Gastroesophageal sphincter (tissue), 4 donors: ENCODE data around the gene GLRX5. TPM values are rescaled to one million over a fixed set of nuclear protein-coding genes. Genes with fewer than 3 reads are reported as not detected.

Source experiments
- ATAC-seq: fragments of 150-250 bp; one replicate; pipeline ENCODE4 v1.9.1; 2016; ENCODE audit warnings: mild to moderate bottlenecking, moderate library complexity
- H3K27ac ChIP-seq, 4 donors: fragments of 200-600 bp; sonication (generic) in 3 of 4; 1 replicate in 3 of 4; 2 replicates in 1 of 4; pipeline ENCODE4 v1.5.1; 2016 to 2019
- H3K27me3 ChIP-seq: fragments of 200-600 bp; sonication (generic); one replicate; pipeline ENCODE4 v1.5.1; 2019
- H3K36me3 ChIP-seq, 2 donors: fragments of 200-600 bp; sonication (generic); one replicate each; pipeline ENCODE4 v1.5.1; 2019; ENCODE audit warnings: control low read depth in 1 of 2
- H3K4me1 ChIP-seq, 3 donors: fragments of 200-600 bp; sonication (generic); 1 replicate in 2 of 3; 2 replicates in 1 of 3; pipeline ENCODE4 v1.5.1; 2016 to 2019; ENCODE audit warnings: control low read depth in 2 of 3
- H3K4me3 ChIP-seq, 2 donors: fragments of 200-600 bp; sonication (generic); one replicate each; pipeline ENCODE4 v1.5.1; 2019; ENCODE audit warnings: mild to moderate bottlenecking in 1 of 2, moderate library complexity in 1 of 2
- H3K9me3 ChIP-seq, 3 donors: fragments of 200-600 bp; sonication (generic); one replicate each; pipeline ENCODE4 v1.5.1; 2017 to 2019; ENCODE audit warnings: control low read depth in 2 of 3
- EP300 ChIP-seq: sonication (generic); formaldehyde crosslinking; IDR thresholded peaks from one replicate; pipeline ENCODE4 v1.6.1; 2017; ENCODE audit warnings: antibody characterized with exemption, mild to moderate bottlenecking
- POLR2A ChIP-seq, 2 donors: fragments of 450-650 bp; IDR thresholded peaks; one replicate each; pipeline ENCODE4 v1.6.1; 2017; ENCODE audit warnings: antibody characterized with exemption in 2 of 2, mild to moderate bottlenecking in 2 of 2, moderate library complexity in 1 of 2
- POLR2AphosphoS5 ChIP-seq: sonication (generic); formaldehyde crosslinking; IDR thresholded peaks from one replicate; pipeline ENCODE4 v1.6.1; 2017; ENCODE audit warnings: antibody characterized with exemption
- WGBS, 2 donors: methylation state at CpG; one replicate each; pipeline ENCODE4 v1.1.5; 2018; ENCODE audit warnings: low coverage in 1 of 2; 5-methylcytosine and 5-hydroxymethylcytosine counted together
- total RNA-seq, 4 donors: library from RNA; depleted of rRNA; stranded (reverse); fragments of >200 nt; gene quantifications; one replicate each; pipeline ENCODE4 v1.1.0, GENCODE V29; 2016
- TF ChIP-seq, protein P1 (sequence below), 4 experiments: fragments of 200-600 bp in 2 of 4; fragments of 450-650 bp in 2 of 4; sonication (generic) in 1 of 4; IDR thresholded peaks; one replicate each; pipeline ENCODE4 v1.5.1; 2017 to 2019; ENCODE audit warnings: antibody characterized with exemption in 4 of 4, mild to moderate bottlenecking in 2 of 4, moderate library complexity in 2 of 4

GLRX5 gene
- total RNA-seq, 4 donors from 2014 or later = 30.5 to 50.5 (median 33.3) TPM

DNA sequence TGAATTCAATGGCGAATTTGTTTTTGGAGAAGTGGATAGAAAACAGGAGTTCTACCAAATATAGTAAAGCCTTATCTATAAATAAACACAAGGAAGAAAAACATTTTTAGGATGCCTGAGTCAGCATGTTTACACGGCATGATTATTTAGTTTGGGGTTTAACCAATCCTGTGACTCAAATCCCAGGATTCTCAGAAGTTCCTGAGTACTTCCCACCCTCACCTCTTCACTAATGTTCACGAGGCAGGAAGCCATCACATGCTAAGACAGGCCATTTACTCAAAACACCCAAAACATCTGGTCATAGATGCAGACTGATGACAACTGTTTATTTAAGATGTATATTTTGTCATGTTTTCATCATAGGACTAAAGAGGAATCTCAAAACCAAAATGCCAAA is 3.4 kb upstream of the GLRX5 start:
- peaks cover 0 to 4% of the 10 kb centered on the region in 2 donors for H3K36me3 ChIP-seq
- no peak overlapping the region for H3K27ac ChIP-seq
- no peaks in the 10 kb centered on the region for H3K9me3 ChIP-seq
- no peaks in the 10 kb centered on the region for H3K27me3 ChIP-seq
- peaks cover 0 to 68% (median 31%) of the 10 kb centered on the region in 3 donors for H3K4me1 ChIP-seq
- 28 to 52% methylated on average over 3 of the region's 3 CpGs for WGBS, 2 donors
- H3K4me3 ChIP-seq = no peak overlapping the region
- no peak for ATAC-seq
- no peak for TF ChIP-seq POLR2AphosphoS5
- TF ChIP-seq, protein P1, sequence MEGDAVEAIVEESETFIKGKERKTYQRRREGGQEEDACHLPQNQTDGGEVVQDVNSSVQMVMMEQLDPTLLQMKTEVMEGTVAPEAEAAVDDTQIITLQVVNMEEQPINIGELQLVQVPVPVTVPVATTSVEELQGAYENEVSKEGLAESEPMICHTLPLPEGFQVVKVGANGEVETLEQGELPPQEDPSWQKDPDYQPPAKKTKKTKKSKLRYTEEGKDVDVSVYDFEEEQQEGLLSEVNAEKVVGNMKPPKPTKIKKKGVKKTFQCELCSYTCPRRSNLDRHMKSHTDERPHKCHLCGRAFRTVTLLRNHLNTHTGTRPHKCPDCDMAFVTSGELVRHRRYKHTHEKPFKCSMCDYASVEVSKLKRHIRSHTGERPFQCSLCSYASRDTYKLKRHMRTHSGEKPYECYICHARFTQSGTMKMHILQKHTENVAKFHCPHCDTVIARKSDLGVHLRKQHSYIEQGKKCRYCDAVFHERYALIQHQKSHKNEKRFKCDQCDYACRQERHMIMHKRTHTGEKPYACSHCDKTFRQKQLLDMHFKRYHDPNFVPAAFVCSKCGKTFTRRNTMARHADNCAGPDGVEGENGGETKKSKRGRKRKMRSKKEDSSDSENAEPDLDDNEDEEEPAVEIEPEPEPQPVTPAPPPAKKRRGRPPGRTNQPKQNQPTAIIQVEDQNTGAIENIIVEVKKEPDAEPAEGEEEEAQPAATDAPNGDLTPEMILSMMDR (IDR thresholded peaks at IDR 0.05) = no peak
- TF ChIP-seq POLR2A (IDR thresholded peaks at IDR 0.05) = no peak
- no peak for TF ChIP-seq EP300

DNA sequence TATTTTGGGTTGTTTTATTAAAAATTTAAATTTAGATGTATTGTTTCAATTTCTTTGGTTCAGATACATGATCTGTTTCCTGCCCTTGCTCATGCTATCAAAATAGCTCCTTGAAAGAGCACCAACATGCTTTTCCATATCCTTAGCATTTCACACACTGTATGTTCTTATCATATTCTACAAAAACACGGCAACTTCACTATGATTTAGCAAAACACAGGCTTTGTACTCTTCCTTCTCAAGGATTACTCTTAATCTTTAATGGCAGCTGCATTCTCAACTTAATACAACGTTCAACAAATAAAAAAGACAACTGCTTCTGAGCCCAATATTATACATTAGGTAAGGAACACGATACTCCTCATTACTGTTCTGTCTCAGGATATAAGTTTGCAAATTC is 2.9 kb upstream of the GLRX5 start:
- H3K9me3 ChIP-seq = no peaks in the 10 kb centered on the region
- H3K27me3 ChIP-seq = no peaks in the 10 kb centered on the region
- TF ChIP-seq, protein P1 (IDR thresholded peaks at IDR 0.05) = no peak
- no peak for TF ChIP-seq POLR2AphosphoS5
- TF ChIP-seq POLR2A (IDR thresholded peaks at IDR 0.05) = no peak
- TF ChIP-seq EP300 = no peak
- H3K36me3 ChIP-seq = peaks cover 0 to 4% of the 10 kb centered on the region in 2 donors
- H3K27ac ChIP-seq = no peak overlapping the region
- H3K4me3 ChIP-seq = no peak overlapping the region
- peaks cover 0 to 68% (median 33%) of the 10 kb centered on the region in 3 donors for H3K4me1 ChIP-seq
- no peak for ATAC-seq
- 37 to 65% methylated on average over 3 of the region's 3 CpGs for WGBS, 2 donors

GRCh38 chr14:95533391-95533821 is 1.4 kb upstream of the GLRX5 start:
- Histone ChIP-seq H3K4me1 (peaks cover 0 to 66% (median 33%) of the 10 kb centered on the region in 3 donors), H3K27me3 (no peaks in the 10 kb centered on the region), H3K27ac (peak overlapping the region in 3 of 4 donors; percentile 82 to 84 (median 83)), H3K36me3 (peaks cover 0 to 4% of the 10 kb centered on the region in 2 donors), H3K9me3 (no peaks in the 10 kb centered on the region), H3K4me3 (peak overlapping the region; percentile 63 to 98)
- 3% methylated on average over 7 to 8 of the region's 10 CpGs for WGBS, 2 donors
- no peak for ATAC-seq
- TF ChIP-seq POLR2A (IDR thresholded peaks at IDR 0.05) (no peak), EP300 (no peak), POLR2AphosphoS5 (no peak)
- TF ChIP-seq, protein P1 (IDR thresholded peaks at IDR 0.05) = no peak

- H3K9me3 ChIP-seq = no peaks in the 10 kb centered on the region
- 0 to 7% methylated on average over 1 to 3 of the region's 18 CpGs for WGBS, 2 donors
- TF ChIP-seq EP300 = no peak
- no peak for TF ChIP-seq POLR2AphosphoS5
- peaks cover 0 to 66% (median 33%) of the 10 kb centered on the region in 3 donors for H3K4me1 ChIP-seq
- no peaks in the 10 kb centered on the region for H3K27me3 ChIP-seq
- peak overlapping the region; percentile 80 to 84 (median 82) for H3K27ac ChIP-seq
- H3K36me3 ChIP-seq = peaks cover 0 to 4% of the 10 kb centered on the region in 2 donors
- H3K4me3 ChIP-seq = peak overlapping the region; percentile 63 to 98
- ATAC-seq = no peak
These were observed 1.0 kb upstream of the GLRX5 start for GRCh38 chr14:95533822-95534221.

DNA sequence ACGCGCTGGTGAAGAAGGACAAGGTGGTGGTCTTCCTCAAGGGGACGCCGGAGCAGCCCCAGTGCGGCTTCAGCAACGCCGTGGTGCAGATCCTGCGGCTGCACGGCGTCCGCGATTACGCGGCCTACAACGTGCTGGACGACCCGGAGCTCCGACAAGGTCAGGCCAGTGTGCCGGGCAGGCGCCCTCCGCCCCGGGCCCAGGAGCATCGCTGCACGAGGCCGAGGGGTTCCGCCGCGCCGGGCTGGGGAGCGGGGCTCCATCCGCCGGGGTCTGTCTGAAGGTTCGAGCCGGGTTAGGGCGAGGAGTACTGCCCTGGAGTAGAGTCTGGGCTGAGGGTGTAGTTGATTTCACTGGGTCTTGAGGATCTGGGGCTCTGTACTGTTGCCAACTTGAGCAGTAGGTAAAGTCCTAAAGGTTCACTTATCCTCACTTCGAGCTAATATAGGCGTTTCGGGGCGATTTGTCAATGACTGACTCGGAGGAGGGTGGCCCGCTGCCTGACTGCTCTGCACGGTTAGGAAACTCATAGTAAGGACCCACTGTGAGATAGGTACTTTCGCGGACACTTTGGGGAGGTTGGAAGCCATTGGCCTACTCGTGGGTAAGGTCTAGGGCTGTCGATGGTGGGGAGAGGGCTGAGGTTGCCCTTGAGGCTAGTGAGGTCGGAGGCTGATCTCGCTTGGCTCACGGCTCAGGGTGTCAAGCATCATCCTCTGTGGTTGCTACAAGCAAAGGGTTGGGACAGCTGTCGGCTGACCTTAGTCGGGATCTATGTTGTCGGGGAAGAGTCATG is 574 bp downstream of the GLRX5 start:
- WGBS, 2 donors = 0 to 3% methylated on average over 5 to 11 of the region's 52 CpGs
- H3K36me3 ChIP-seq = peaks cover 0 to 4% of the 10 kb centered on the region in 2 donors
- no peak for TF ChIP-seq POLR2AphosphoS5
- TF ChIP-seq POLR2A (IDR thresholded peaks at IDR 0.05) = no peak
- TF ChIP-seq, protein P1 (IDR thresholded peaks at IDR 0.05) = no peak
- no peak for TF ChIP-seq EP300
- H3K27ac ChIP-seq = peak overlapping the region in 3 of 4 donors; percentile 75 to 83 (median 82)
- peaks cover 0 to 64% (median 33%) of the 10 kb centered on the region in 3 donors for H3K4me1 ChIP-seq
- H3K27me3 ChIP-seq = no peaks in the 10 kb centered on the region
- no peaks in the 10 kb centered on the region for H3K9me3 ChIP-seq
- peak overlapping the region; percentile 63 to 82 for H3K4me3 ChIP-seq
- ATAC-seq = no peak
